H1 (cell line): ENCODE data around the gene RAP1B. TPM values are rescaled to one million over a fixed set of nuclear protein-coding genes. Genes with fewer than 3 reads are reported as not detected.

Experiments
- ASH2L ChIP-seq: fragments of 200-600, 300-600 bp; sonication (generic); IDR thresholded peaks from one replicate; pipeline ENCODE4 v1.7.1; 2017; ENCODE audit warnings: low read length
- CBX8 ChIP-seq: fragments of 300-800, 300-1000 bp; sonication (generic); IDR thresholded peaks from 2 replicates; pipeline ENCODE4 v1.7.1; 2016; ENCODE audit warnings: low read depth, low read length, borderline replicate concordance
- GTF2F1 ChIP-seq: IDR thresholded peaks from 2 replicates; pipeline ENCODE4 v1.6.1; 2012; ENCODE audit warnings: low read depth, low read length, improper control_type of control experiment, borderline replicate concordance
- POLR2A ChIP-seq, 2 experiments: IDR thresholded peaks; 1 replicate in 1 of 2; 2 replicates in 1 of 2; pipeline ENCODE4 v1.6.1; 2011; ENCODE audit warnings: low read depth in 2 of 2, low read length in 2 of 2, mild to moderate bottlenecking in 2 of 2; ENCODE audit errors: control extremely low read depth in 1 of 2
- RXRA ChIP-seq: IDR thresholded peaks from 2 replicates; pipeline ENCODE4 v1.6.1; 2011; ENCODE audit warnings: low read depth, mild to moderate bottlenecking, low read length, moderate library complexity; ENCODE audit not compliant: insufficient read depth
- SAP30 ChIP-seq: fragments of 300-600 bp; sonication (generic); IDR thresholded peaks from 2 replicates; pipeline ENCODE4 v1.7.1; 2012; ENCODE audit warnings: low read length, moderate library complexity, mild to moderate bottlenecking, inconsistent platforms; ENCODE audit not compliant: insufficient read depth, insufficient replicate concordance
- TCF12 ChIP-seq: IDR thresholded peaks from 2 replicates; pipeline ENCODE4 v1.6.1; 2011; ENCODE audit warnings: low read depth, mild to moderate bottlenecking, low read length
- polyA plus RNA-seq, 7 experiments: library from polyadenylated mRNA; depleted of rRNA in 3 of 7; stranded (reverse) in 5 of 7; unstranded in 2 of 7; fragments of >200 nt in 5 of 7; fragments of 200-250 nt in 2 of 7; gene quantifications; 1 replicate in 5 of 7; 2 replicates in 1 of 7; 4 replicates in 1 of 7; pipeline versions ENCODE4 v1.2.1 to v1.2.3, GENCODE V29; 2011 to 2013; ENCODE audit warnings: missing spikeins in 2 of 7, mixed read lengths in 2 of 7
- total RNA-seq: library from RNA; stranded (reverse); fragmentation: NEBNext Ultra II Directional; extraction: Animal tissue kit (Norgen Biotek cat#: 25700); gene quantifications from 2 replicates; pipeline ENCODE4 v1.2.1, GENCODE V29; 2021
- TF ChIP-seq, protein P1 (sequence below): IDR thresholded peaks from 2 replicates; pipeline ENCODE4 v1.6.1; 2012; ENCODE audit warnings: inconsistent platforms

RAP1B gene
- total and polyA plus RNA-seq, 2 of the 8 experiments (the other 6 are each of a cell fraction or from before 2014, with no cell fraction given) = 61.4 to 112 TPM

DNA sequence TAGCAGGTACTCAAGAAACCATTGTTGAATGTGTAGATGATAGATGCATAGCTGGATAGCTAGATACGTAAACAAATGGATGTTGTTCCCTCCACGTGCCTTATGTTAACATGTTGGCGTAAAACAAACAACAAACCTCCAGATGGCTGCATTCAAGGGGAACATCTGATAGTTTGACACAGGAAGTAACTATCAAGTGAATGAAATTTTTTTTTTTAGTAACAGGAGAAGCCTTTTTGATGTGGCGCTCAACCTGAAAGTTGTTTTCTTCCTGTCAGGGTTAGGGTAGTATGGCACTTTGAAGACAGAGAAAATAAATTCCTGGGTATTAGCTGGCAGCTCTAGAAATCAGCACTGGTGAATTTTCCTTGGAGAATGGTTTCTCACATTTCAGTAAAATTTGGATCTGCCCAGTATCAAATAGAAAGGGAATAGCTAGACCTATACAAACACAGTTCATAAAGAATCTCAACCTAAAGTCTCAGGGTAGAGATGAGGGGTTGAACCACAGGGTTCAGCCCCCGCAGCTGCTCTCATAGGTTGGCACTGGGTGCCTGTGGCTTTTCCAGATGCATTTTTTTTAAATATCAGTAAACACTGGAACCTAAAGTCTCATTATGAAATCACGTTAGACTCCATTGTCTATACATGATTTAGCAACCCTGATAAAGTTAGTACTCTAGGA lies 18.8 kb upstream of the RAP1B start (continued):
- TF ChIP-seq, protein P1, sequence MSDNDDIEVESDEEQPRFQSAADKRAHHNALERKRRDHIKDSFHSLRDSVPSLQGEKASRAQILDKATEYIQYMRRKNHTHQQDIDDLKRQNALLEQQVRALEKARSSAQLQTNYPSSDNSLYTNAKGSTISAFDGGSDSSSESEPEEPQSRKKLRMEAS = no peak
- TF ChIP-seq CBX8 = no peak
- no peak for TF ChIP-seq SAP30
- TF ChIP-seq RXRA = no peak
- no peak for TF ChIP-seq ASH2L
- no peak for TF ChIP-seq POLR2A (IDR thresholded peaks at IDR 0.05; ENCODE audit: control extremely low read depth in 1 of 2, low read depth in 2 of 2, low read length in 2 of 2)
- TF ChIP-seq TCF12 = no peak
- no peak for TF ChIP-seq GTF2F1
